ENCODE results near the gene NR2C2. TPM values are rescaled to one million over a fixed set of nuclear protein-coding genes. Genes with fewer than 3 reads are reported as not detected.

Gene NR2C2
- total RNA-seq, 4 donors from 2014 or later, result 32.2 to 60.6 (median 47.8) TPM

- intact Hi-C loops (cut with DNase I; ENCODE audit: low total_unique reads), result no loop called here
- in situ Hi-C loops (cut with MboI; ENCODE audit: low pct_ligation_motif_present in 1 of 4, low pct_unique_long_range_greater_than_20kb in 1 of 4, low sequenced_read_pairs in 3 of 4), result no loop called here
- peak; percentile 26 for DNase-seq
These were observed 11.6 kb upstream of the NR2C2 start for GRCh38 chr3:14935592-14936345.

GRCh38 chr3:14938954-14939353, 8.4 kb upstream of the NR2C2 start:
- Histone ChIP-seq H3K4me3 (no peak overlapping the region), H3K9me3 (no peaks in the 10 kb centered on the region), H3K27me3 (no peaks in the 10 kb centered on the region), H3K4me1 (peaks cover 10 to 38% (median 24%) of the 10 kb centered on the region in 4 donors), H3K36me3 (peaks cover 0 to under 1% (median 0%) of the 10 kb centered on the region in 4 donors), H3K27ac (no peak overlapping the region)
- intact Hi-C loops (cut with DNase I; ENCODE audit: low total_unique reads), result no loop called here
- WGBS, 2 donors (ENCODE audit: low coverage in 1 of 2), result 86% methylated on average over 4 of the region's 4 CpGs; no CpG with 5 or more reads in 1 of the 2 donors
- in situ Hi-C loops (cut with MboI; ENCODE audit: low pct_ligation_motif_present in 1 of 4, low pct_unique_long_range_greater_than_20kb in 1 of 4, low sequenced_read_pairs in 3 of 4), result no loop called here
- DNase-seq, result no peak
- no peak for TF ChIP-seq POLR2A (IDR thresholded peaks at IDR 0.05)
- TF ChIP-seq CTCF (IDR thresholded peaks at IDR 0.05), result no peak
- TF ChIP-seq POLR2AphosphoS5 (IDR thresholded peaks at IDR 0.05), result no peak
- no peak for TF ChIP-seq EP300 (IDR thresholded peaks at IDR 0.05; ENCODE audit: low read depth)

More at GRCh38 chr3:14935592-14936345, 11.6 kb upstream of the NR2C2 start:
- H3K27me3 ChIP-seq, result no peaks in the 10 kb centered on the region
- peaks cover 10 to 29% (median 16%) of the 10 kb centered on the region in 4 donors for H3K4me1 ChIP-seq
- WGBS, 2 donors (ENCODE audit: low coverage in 1 of 2), result 51% methylated on average over 6 of the region's 6 CpGs; no CpG with 5 or more reads in 1 of the 2 donors
- no peaks in the 10 kb centered on the region for H3K36me3 ChIP-seq
- TF ChIP-seq CTCF (IDR thresholded peaks at IDR 0.05) (no peak), EP300 (IDR thresholded peaks at IDR 0.05; ENCODE audit: low read depth) (no peak), POLR2A (IDR thresholded peaks at IDR 0.05) (no peak), POLR2AphosphoS5 (IDR thresholded peaks at IDR 0.05) (peak in 2 of 3 donors; percentile 3 to 20)
- no peaks in the 10 kb centered on the region for H3K9me3 ChIP-seq
- no peak overlapping the region for H3K4me3 ChIP-seq
- peak overlapping the region; percentile 72 to 82 (median 78) for H3K27ac ChIP-seq

GRCh38 chr3:14941871-14942270, 5.5 kb upstream of the NR2C2 start:
- TF ChIP-seq CTCF (IDR thresholded peaks at IDR 0.05) (no peak), EP300 (IDR thresholded peaks at IDR 0.05; ENCODE audit: low read depth) (no peak), POLR2A (IDR thresholded peaks at IDR 0.05) (no peak), POLR2AphosphoS5 (IDR thresholded peaks at IDR 0.05) (no peak)
- H3K27ac ChIP-seq, result no peak overlapping the region
- H3K4me3 ChIP-seq, result no peak overlapping the region
- intact Hi-C loops (cut with DNase I; ENCODE audit: low total_unique reads), result loop anchor here (10.0 kb wide), 1 partner anchor 123 kb away; the partner anchor contains the start of gene MRPS25
- H3K4me1 ChIP-seq, result peaks cover 10 to 44% (median 26%) of the 10 kb centered on the region in 4 donors
- peaks cover 0 to 16% (median 5%) of the 10 kb centered on the region in 4 donors for H3K36me3 ChIP-seq
- WGBS, 2 donors (ENCODE audit: low coverage in 1 of 2), result 76 to 100% methylated on average over 1 of the region's 1 CpG
- H3K27me3 ChIP-seq, result no peaks in the 10 kb centered on the region
- DNase-seq, result no peak
- no peaks in the 10 kb centered on the region for H3K9me3 ChIP-seq
- in situ Hi-C loops (cut with MboI; ENCODE audit: low pct_ligation_motif_present in 1 of 4, low pct_unique_long_range_greater_than_20kb in 1 of 4, low sequenced_read_pairs in 3 of 4), result no loop called here

- no peaks in the 10 kb centered on the region for H3K9me3 ChIP-seq
- no peak overlapping the region for H3K4me3 ChIP-seq
- peaks cover 0 to 16% (median 5%) of the 10 kb centered on the region in 4 donors for H3K36me3 ChIP-seq
- intact Hi-C loops (cut with DNase I; ENCODE audit: low total_unique reads), result loop anchor here (10.0 kb wide), 1 partner anchor 122 kb away; the partner anchor contains the start of gene MRPS25
- DNase-seq, result no peak
- no peaks in the 10 kb centered on the region for H3K27me3 ChIP-seq
- H3K27ac ChIP-seq, result peak overlapping the region in 1 of 4 donors; percentile 6
- TF ChIP-seq POLR2AphosphoS5 (IDR thresholded peaks at IDR 0.05), result no peak
- no peak for TF ChIP-seq EP300 (IDR thresholded peaks at IDR 0.05; ENCODE audit: low read depth)
- no peak for TF ChIP-seq POLR2A (IDR thresholded peaks at IDR 0.05)
- TF ChIP-seq CTCF (IDR thresholded peaks at IDR 0.05), result no peak
- H3K4me1 ChIP-seq, result peaks cover 10 to 41% (median 26%) of the 10 kb centered on the region in 4 donors
- in situ Hi-C loops (cut with MboI; ENCODE audit: low pct_ligation_motif_present in 1 of 4, low pct_unique_long_range_greater_than_20kb in 1 of 4, low sequenced_read_pairs in 3 of 4), result no loop called here
These were observed 4.3 kb upstream of the NR2C2 start for GRCh38 chr3:14943042-14943441.

Measured in transverse colon (tissue), 4 donors.